Transverse colon (tissue), 4 donors: Measurements from ENCODE around the gene INPP4B.

Experiments
- POLR2AphosphoS5 ChIP-seq, 3 donors: sonication (generic); formaldehyde crosslinking; IDR thresholded peaks; one replicate each; pipeline ENCODE4 v1.6.1; 2016; ENCODE audit warnings: antibody characterized with exemption in 3 of 3
- TF ChIP-seq, protein P1 (sequence below), 5 experiments: fragments of 200-600 bp in 3 of 5; fragments of 450-650 bp in 2 of 5; sonication (generic) in 3 of 5; IDR thresholded peaks; 1 replicate in 2 of 5; 2 replicates in 3 of 5; pipeline ENCODE4 v1.5.1; 2016 to 2017; ENCODE audit warnings: antibody characterized with exemption in 5 of 5, inconsistent platforms in 3 of 5, mild to moderate bottlenecking in 2 of 5, moderate library complexity in 1 of 5

DNA sequence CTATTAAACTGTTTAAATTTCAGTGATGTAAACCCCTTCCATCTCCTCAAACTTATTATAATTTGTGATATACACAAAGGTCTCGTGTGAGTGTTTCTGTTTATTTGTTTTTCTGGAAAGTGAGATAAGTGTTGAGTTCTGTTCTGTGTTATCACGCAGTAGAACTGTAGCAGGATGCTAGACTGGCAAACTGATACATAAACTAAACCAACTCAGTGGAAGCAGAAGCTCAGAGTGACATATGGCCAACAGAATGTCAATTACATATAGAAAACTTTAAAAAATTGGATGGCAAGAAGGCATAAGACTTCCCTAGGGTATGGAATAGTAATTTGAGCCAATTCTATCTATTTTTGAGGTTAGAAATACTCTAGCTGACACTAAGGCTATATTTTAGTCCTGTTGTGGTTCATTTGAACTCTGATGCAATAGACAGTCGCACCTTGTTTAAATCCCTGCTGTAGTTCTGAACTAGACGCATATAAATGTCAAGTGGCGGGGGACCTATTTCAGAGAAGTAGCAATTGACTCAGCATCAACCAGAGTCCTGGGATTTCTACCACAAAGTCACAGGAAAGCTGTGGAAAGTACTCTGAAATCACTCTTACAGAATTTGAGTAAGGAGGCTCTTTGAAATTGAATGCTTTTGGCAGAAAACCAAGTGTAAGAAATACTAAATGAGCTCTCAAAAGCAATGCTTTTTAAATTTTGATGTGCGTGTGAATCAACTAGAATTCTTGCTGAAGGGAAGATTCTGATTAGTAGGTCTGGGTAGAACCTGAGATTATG lies 294.4 kb downstream of the INPP4B start:
- TF ChIP-seq POLR2AphosphoS5 (IDR thresholded peaks at IDR 0.05) = no peak
- TF ChIP-seq, protein P1, sequence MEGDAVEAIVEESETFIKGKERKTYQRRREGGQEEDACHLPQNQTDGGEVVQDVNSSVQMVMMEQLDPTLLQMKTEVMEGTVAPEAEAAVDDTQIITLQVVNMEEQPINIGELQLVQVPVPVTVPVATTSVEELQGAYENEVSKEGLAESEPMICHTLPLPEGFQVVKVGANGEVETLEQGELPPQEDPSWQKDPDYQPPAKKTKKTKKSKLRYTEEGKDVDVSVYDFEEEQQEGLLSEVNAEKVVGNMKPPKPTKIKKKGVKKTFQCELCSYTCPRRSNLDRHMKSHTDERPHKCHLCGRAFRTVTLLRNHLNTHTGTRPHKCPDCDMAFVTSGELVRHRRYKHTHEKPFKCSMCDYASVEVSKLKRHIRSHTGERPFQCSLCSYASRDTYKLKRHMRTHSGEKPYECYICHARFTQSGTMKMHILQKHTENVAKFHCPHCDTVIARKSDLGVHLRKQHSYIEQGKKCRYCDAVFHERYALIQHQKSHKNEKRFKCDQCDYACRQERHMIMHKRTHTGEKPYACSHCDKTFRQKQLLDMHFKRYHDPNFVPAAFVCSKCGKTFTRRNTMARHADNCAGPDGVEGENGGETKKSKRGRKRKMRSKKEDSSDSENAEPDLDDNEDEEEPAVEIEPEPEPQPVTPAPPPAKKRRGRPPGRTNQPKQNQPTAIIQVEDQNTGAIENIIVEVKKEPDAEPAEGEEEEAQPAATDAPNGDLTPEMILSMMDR (IDR thresholded peaks at IDR 0.05) = no peak
